ENCODE measurements around the gene FXYD3.

- TF ChIP-seq CTCF (IDR thresholded peaks at IDR 0.05 in 4 of 5, conservative IDR thresholded peaks at IDR 0.05 in 1 of 5) (no peak), POLR2A (IDR thresholded peaks at IDR 0.05) (no peak)
Measured at GRCh38 chr19:35109395-35110112, 6.1 kb upstream of the FXYD3 start.

Data from gastrocnemius medialis (tissue), 4 donors.